GM18505 (cell line): ENCODE results near the gene CDKAL1.

Source experiments
- ATAC-seq: cut with Tn5 transposase; IDR thresholded peaks from one replicate; pipeline ENCODE4 v1.9.1; 2021; ENCODE audit not compliant: unreplicated experiment
- POLR2A ChIP-seq: IDR thresholded peaks from 4 replicates; pipeline ENCODE4 v1.6.1; 2011; ENCODE audit warnings: borderline replicate concordance; ENCODE audit not compliant: insufficient read depth, insufficient read length; ENCODE audit errors: extremely low read depth

CDKAL1 gene

GRCh38 chr6:21202521-21202920 lies 668.3 kb downstream of the CDKAL1 start:
- no peak for TF ChIP-seq POLR2A
- no peak for ATAC-seq

DNA sequence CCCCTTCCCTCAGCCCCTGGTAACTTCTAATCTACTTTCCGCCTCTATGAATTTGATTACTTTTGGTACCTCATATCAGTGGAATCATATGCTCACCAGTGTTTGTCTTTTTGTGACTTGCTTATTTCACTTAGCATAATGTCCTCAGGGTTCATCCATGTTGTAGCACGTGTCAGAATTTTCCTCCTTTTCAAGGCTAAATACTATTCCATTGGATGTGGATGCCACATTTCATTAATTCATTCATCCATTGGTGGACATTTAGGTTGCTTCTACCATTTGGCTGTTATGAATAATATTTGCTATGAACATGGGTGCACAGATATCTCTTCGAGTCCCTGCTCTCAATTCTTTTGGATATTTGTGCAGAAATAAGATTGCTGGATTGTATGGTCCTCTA lies 670.7 kb downstream of the CDKAL1 start:
- no peak for ATAC-seq
- no peak for TF ChIP-seq POLR2A

- no peak for ATAC-seq
- no peak for TF ChIP-seq POLR2A
These were observed 674.0 kb downstream of the CDKAL1 start for GRCh38 chr6:21208081-21208795.

- ATAC-seq, result no peak
- no peak for TF ChIP-seq POLR2A
These were observed 674.5 kb downstream of the CDKAL1 start for GRCh38 chr6:21208796-21209186.

GRCh38 chr6:21213492-21213891 lies 679.2 kb downstream of the CDKAL1 start:
- ATAC-seq, result peak; percentile 58
- no peak for TF ChIP-seq POLR2A

- no peak for ATAC-seq
These were observed 680.6 kb downstream of the CDKAL1 start for GRCh38 chr6:21214738-21215448.

DNA sequence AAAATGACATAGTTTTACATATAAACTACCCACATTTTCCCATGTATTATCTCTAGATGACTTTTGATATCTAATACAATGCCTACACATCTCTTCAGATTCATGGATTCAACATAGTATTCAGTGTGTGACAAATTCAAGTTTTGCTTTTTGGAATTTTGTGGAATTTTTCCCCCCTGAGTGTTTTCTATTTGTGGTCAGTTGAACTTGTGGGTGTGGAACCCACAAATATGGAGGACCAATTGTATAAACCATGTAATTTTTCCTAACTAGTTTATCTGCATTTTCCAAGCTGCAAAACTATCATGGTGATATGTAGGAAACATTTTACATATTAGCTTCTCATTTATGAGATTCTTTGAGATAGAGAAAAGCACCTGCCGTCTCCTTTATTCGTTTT lies 685.0 kb downstream of the CDKAL1 start:
- ATAC-seq, result no peak
- no peak for TF ChIP-seq POLR2A

More at GRCh38 chr6:21214738-21215448, 680.6 kb downstream of the CDKAL1 start:
- no peak for TF ChIP-seq POLR2A

DNA sequence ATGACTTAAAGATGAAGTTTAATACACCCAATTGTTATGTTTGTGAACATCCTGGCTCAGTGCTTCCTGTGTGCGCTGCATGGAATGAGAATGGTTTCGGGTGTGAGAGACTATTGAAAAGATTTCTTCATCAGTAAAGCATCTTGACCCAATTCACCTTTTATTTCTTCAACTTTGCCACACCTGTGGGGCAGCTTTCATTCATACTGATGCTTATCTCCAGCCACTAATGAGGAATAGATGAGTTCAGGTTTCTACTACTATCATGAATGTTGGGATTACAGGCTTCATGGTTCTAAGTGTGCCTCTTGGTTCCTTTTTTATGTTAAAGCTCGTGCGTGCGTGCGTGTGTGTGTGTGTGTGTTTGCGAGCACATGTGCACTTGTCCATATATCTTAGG lies 685.6 kb downstream of the CDKAL1 start:
- no peak for ATAC-seq
- no peak for TF ChIP-seq POLR2A

DNA sequence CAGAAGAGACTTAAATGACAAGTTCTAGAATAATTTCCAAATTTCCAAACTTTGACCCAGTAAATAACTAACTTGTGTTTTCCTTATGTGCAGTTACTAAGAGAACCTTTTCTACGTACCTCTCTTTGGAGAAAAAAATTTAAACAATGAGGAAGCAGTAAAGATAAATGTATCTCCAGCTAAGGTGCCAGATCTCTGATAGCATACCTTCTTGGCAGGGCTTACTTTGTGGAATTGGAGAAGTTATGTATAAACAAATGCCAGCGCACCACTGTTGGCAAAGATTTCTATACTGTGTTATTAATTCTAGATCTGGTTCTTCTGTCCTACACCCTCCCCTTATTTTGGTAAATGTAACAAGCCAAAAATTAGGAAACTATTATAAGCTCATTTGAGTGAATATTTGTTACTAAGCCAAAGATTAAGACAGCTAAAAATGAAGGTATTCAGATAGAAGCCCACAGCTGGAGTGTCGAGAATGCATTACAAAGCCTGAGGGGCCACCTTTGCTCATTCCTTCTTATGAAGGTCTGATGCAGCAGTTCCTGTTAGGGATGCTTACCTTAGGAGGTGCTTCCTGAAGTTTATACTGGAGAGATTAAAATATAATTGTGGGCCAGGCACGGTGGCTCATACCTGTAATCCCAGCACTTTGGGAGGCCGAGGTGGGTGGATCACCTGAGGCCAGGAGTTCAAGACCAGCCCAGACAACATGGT lies 686.2 kb downstream of the CDKAL1 start:
- TF ChIP-seq POLR2A, result no peak
- no peak for ATAC-seq

DNA sequence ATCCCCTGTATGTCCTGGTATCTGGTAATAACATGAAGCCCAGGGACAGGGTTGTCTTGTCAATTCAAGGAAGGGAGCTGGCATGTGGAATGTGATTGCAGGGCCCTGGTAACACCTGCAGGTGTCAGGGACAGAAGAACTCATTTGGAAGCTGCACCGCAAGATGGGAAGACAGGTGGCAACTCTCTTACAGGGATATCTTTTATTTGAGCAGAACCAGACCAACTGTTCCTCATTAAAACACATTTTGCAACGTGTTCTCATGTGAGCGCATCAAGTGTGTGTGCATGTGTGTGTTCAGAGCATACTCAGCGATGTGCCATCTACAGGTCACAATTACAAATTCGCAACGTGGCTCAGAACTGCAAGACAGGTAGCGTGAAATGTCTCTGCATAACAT lies 688.4 kb downstream of the CDKAL1 start:
- ATAC-seq, result no peak
- no peak for TF ChIP-seq POLR2A

DNA sequence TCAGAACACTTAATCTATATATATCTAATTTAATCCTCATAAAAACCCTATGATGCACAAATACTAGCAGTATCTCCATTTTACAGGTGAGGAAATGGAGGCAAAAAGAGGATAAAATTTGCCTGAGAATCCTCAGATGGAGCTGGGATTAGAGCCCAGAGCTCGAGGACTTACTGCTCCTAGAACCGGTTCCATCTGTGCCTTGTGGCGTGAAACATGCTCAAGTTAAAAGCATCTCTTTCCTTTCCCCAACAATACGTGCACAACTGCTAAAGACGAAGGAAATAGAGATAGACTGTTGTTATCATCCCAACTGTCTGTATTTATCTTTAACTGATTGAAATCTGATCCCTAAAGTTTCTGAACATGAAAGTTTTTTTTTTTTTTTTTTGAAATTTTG lies 691.7 kb downstream of the CDKAL1 start:
- TF ChIP-seq POLR2A, result no peak
- ATAC-seq, result no peak

- no peak for ATAC-seq
- TF ChIP-seq POLR2A, result no peak
These were observed 693.2 kb downstream of the CDKAL1 start for GRCh38 chr6:21227486-21227885.

- ATAC-seq, result no peak
These were observed 694.2 kb downstream of the CDKAL1 start for GRCh38 chr6:21228411-21228810.

More at GRCh38 chr6:21228411-21228810, 694.2 kb downstream of the CDKAL1 start:
- no peak for TF ChIP-seq POLR2A
